ENCODE results near the gene ABCD3.
"Not testable (repeated sequence)": the region's sequence is repeated elsewhere in the genome, so short reads cannot be mapped to it uniquely, and the experiment has no call there.

ABCD3 gene

DNA sequence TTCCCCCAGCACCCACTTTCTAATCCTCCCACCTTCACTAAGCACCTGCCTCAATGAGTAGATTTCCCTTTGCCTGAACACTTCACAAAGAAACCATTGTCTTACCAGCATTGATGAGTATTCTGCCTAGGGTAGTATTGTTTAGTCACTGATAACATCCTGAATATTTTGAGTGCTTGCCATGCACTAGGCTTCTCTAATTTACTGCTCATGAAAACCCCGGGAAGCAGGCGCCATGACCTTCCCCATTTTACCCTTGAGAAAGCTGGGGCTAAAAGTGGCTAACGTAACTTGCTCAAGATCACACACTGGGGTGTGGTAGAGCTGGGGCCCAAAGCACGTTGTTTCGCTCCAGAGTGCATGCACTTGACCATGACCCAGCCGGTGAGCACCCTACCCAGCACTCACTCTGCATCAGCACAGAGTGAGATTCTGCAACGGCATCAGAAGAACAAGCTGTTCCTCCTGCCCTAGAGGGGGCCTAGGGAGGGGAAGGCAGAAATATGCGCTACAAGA is 133.9 kb downstream of the ABCD3 start:
- no peak for DNase-seq

DNA sequence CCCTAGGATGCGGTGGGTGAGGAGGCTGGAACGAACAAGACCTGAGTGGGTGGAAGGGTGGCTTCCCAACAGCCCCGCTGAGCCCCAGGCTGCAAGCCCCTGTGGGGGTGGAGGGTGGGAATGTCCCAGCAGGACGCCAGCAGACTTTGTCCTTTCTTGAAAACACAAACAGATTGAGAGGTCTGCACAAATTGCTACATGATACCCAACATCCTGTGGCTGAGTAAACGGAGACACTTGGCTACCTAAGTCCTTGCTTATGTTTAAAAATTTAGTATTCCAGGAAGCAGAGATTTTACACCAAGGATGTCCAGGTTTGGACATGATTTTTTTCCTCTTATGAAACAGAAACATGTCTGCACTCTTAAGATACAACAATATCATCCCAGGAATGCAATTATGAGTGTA is 135.1 kb downstream of the ABCD3 start:
- no peak for DNase-seq

DNA sequence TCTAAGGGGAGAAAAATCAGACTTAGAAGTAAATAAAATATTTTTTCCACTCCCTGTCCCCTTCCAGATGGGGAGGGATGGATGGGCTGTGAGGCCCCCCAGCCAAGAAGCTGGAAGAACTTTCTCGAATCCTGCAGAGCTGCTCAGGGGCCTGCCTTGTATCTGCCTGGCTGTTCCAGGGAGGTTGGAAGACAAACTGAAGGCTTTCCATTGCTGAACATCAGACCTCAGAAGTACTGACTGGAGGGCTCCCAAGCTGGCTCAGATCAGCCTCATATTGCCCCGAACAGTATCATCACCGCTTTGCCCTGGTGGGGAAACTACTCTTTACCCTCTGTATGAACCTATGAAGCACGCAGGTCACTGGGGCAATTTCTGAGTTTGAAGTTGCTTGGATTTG is 135.7 kb downstream of the ABCD3 start:
- DNase-seq = no peak

DNA sequence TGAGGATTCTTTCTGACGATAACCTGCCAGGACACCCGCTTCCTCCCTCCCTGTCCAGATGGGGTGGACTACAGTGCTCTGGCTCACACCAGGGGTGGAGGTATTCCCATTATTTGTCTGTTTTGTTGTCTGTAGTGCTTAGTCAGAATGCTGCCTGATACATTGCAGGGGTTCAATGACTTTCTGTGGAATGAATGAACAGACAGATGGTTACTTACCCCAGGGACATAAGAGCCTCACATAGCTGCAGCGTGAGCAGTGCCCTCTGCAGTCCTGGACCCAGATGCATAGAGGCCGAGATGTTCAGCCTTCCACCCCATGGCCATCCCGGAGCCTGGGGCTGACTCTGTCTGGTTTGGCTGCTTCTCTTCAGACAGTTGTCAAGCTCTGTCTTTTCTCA is 136.4 kb downstream of the ABCD3 start:
- DNase-seq = no peak

DNA sequence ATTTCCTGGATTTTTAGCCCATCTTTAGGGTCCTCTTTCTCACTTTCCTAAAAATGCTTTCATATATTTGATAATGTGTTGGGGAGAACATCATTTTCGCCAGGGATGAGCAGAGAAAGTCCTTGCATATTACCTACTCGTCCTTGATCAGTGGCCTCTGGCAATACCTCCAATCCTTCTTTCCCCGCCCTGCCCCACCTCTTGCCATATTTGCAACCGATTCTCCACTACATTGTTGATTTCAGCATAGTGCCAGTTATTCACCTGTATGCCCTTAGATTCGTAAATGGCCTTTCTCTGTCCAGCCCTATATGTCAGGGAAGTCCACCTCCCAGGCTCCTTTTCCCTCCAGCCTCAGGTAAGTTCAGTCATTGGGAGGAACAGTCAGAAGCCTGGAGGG is 136.9 kb downstream of the ABCD3 start:
- no peak for DNase-seq

DNA sequence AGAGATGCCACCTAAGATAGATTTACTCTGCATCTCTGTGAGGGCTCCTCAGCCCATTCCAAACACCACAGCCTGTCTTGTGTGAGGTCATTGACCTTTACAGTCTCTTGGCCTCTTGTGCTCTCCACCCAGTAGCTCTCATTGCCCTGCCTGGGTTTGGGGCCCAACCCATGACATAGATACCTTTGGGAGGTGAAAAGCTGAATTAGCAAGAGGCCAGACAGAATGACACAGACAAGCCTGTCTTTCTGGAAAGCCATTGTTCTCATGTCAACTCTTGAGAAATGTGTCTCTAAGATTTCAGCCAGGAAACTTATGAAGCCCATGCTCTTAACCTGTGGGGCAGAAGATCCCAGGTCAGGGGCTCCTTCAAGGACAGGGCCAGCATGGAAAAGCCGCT is 141.7 kb downstream of the ABCD3 start:
- no peak for DNase-seq

DNA sequence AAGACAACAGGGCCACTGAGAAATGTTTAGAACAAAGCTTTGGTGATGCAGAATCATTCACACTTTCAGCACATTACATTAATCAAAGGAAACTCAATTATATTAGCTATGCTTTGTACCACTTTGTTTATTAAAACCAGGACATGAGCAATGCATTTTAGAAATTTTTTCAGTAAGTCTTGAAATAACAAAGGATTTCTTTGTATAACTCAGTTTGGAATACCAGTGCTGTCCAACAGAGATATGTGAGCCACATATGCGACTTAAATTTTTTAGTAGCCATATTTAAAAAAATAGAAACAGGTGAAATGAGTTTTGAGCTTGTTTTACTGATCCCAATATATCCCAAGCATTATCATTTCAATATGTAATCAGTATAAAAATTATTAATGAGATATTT is 142.1 kb downstream of the ABCD3 start:
- DNase-seq = peak; percentile 54

DNA sequence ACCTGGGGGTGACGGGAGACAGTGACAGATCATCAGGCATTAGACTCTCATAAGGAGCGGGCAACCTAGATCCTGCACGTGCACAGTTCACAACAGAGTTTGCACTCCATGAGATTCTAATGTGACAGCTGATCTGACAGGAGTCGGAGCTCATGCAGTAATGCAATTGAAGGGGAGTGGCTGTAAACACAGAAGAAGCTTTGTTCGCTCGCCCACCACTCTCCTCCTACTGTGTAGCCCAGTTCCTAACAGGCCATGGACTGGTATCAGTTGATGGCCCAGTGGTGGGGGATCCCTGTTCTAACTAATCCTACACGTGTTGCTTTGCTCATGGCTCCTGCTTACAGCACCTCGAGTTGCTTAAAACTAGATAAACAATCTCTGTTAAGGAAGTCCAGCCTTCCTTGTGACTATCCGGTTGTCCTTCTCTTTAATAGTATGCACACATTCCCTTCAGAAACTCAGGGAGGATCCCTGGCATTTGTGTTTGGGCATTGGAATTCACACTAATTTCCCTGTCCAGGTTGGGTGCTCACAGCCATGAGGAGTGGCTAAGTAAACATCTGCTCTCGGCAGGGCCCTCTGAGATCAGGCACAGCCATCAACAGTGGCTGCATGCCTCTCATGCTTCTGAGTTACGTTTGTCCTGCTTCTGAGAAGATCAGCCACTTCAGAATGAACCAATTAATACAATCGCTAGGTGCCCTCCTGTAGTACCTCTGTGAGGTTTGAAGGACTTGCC is 144.5 kb downstream of the ABCD3 start:
- DNase-seq = no peak

DNA sequence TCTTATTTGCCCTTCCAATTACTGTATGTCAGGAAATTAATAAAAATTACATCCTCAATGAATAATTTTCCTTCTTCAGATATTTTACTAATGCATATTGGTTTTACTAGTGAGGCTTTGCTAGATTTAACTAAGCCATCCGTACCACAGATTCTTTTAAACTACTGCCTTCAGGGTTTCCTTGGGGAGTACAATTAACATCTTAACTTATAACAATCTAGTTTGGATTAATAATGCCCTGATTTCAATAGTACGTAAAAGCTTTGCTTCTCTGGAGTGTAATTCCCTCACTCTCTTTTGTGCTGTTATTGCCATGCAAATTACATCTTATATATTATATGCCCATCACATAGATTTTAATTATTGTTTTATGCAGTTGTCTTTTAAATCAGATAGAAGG is 147.7 kb downstream of the ABCD3 start:
- no peak for DNase-seq

DNA sequence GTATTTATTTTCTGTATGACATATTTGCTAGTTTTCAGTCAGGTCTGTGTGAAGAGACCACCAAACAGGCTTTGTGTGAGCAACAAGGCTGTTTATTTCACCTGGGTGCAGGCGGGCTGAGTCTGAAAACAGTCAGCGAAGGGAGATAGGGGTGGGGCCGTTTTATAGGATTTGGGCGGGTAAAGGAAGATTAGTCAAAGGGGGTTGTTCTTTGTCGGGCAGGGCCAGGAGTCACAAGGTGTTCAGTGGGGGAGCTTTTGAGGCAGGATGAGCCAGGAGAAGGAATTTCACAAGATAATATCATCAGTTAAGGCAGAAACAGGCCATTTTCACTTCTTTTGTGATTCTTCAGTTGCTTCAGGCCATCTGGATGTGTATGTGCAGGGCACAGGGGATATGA is 148.2 kb downstream of the ABCD3 start:
- DNase-seq = not testable (repeated sequence)

DNA sequence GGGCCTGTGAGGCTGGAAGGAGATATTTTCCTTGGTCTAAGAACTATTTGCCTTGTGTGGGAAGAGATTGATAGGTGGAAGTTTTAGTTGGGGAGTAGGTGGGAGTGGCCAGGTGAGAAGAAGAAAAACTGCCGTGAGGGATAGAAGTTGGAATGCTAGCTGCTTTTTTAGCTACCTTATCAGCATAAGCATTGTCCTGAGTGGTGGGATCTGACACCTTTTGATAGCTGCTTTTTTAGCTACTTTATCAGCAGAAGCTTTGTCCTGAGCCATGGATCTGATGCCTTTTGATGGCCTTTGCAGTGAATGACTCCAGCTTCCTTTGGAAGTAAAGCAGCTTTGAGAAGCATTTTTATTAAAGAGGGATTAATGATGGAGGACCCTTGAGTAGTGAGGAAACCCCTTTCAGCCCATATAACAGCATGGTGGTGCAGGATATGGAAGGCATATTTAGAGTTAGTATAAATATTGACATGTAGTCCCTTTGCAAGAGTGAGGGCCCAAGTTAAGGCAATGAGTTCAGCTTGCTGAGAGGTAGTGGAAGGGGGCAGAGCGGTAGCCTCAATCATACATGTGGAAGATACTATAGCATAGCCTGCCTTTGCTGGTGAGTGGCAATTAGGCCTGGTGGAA is 149.9 kb downstream of the ABCD3 start:
- not testable (repeated sequence) for DNase-seq
